K562 (cell line): ENCODE measurements around the gene SNX33. TPM values are rescaled to one million over a fixed set of nuclear protein-coding genes. Genes with fewer than 3 reads are reported as not detected.

ENCODE experiments used
- ATAC-seq: fragments of 200-7000 bp; cut with Tn5 transposase; 3 replicates; pipeline ENCODE4 v1.9.1; 2020; ENCODE audit warnings: moderate library complexity
- BruUV-seq: library from RNA; stranded (reverse); fragments of 400-500 nt; replicated peaks from 2 replicates; lab custom pipeline; 2021; lab: Mats Ljungman, UMichigan
- CTCF ChIA-PET: fragments of 300-600 bp; formaldehyde crosslinking; extraction: SDS; loops from one replicate; lab custom pipeline; 2021; ENCODE audit warnings: low intra/inter-chr PET ratio; lab: Yijun Ruan, JAX
- POLR2A ChIA-PET: fragments of 300-600, 350-650 bp; sonication (Branson Sonifier 250); formaldehyde crosslinking; extraction: SDS; loops from one replicate; lab custom pipeline; 2021; ENCODE audit warnings: antibody characterized with exemption, inconsistent platforms; lab: Yijun Ruan, JAX
- DNase-seq, 4 experiments: peaks; one replicate each; pipeline versions ENCODE4 v3.0.0 to v3.0.0-alpha.2; 2011 to 2018; ENCODE audit warnings: low spot score in 3 of 4, mixed read lengths in 3 of 4; ENCODE audit errors: extremely low read depth in 1 of 4
- FAIRE-seq: peaks from 2 replicates; lab custom pipeline; 2011; peaks lifted over from hg19 to GRCh38; lab: Jason Lieb, UNC
- H2AFZ ChIP-seq: 2 replicates; pipeline ENCODE4 v1.6.0; 2011; ENCODE audit warnings: low read depth, low read length, control low read depth, inconsistent platforms
- H3K27ac ChIP-seq: fragments of 200-600 bp; 3 replicates; pipeline ENCODE4 v1.8.0; 2011; ENCODE audit warnings: low read depth, mild to moderate bottlenecking, control low read depth, inconsistent platforms, low read length, moderate library complexity, mixed read lengths; ENCODE audit errors: extremely low read depth
- H3K27me3 ChIP-seq, 2 experiments: fragments of 300-600 bp in 1 of 2; 2 replicates in 1 of 2; 3 replicates in 1 of 2; pipeline versions ENCODE4 v1.6.0 to v1.8.0; 2011; ENCODE audit warnings: inconsistent platforms in 2 of 2, low read length in 2 of 2, mild to moderate bottlenecking in 1 of 2, mixed read lengths in 1 of 2, moderate library complexity in 1 of 2; ENCODE audit not compliant: control insufficient read depth in 2 of 2, insufficient read depth in 2 of 2
- H3K36me3 ChIP-seq: fragments of 300-600 bp; 3 replicates; pipeline ENCODE4 v1.8.0; 2011; ENCODE audit warnings: mild to moderate bottlenecking, low read length, inconsistent platforms; ENCODE audit not compliant: control insufficient read depth, insufficient read depth
- H3K4me1 ChIP-seq, 2 experiments: fragments of 200-600 bp in 1 of 2; replicated peaks in 1 of 2; 2 replicates in 1 of 2; 3 replicates in 1 of 2; pipeline versions ENCODE4 v1.5.1 to v1.8.0; 2011; ENCODE audit warnings: inconsistent platforms in 2 of 2, low read length in 2 of 2, mild to moderate bottlenecking in 1 of 2, mixed read lengths in 1 of 2, moderate library complexity in 1 of 2; ENCODE audit not compliant: control insufficient read depth in 2 of 2, insufficient read depth in 2 of 2
- H3K4me2 ChIP-seq: 2 replicates; pipeline ENCODE4 v1.6.1; 2011; ENCODE audit warnings: low read length, control low read depth, inconsistent platforms, mixed read lengths; ENCODE audit not compliant: insufficient read depth
- H3K4me3 ChIP-seq: fragments of 200-600 bp; sonication (generic), shearing (Covaris generic); 2 replicates; pipeline ENCODE4 v1.5.1; 2016; ENCODE audit warnings: control low read depth, inconsistent platforms
- H3K79me2 ChIP-seq: fragments of 200-600 bp; 3 replicates; pipeline ENCODE4 v1.8.0; 2011; ENCODE audit warnings: low read length, inconsistent platforms; ENCODE audit not compliant: control insufficient read depth, insufficient read depth
- H3K9ac ChIP-seq, 2 experiments: 2 replicates each; pipeline versions ENCODE4 v1.6.0 to v1.6.1; 2011; ENCODE audit warnings: low read depth in 2 of 2, low read length in 2 of 2, control low read depth in 1 of 2, inconsistent platforms in 1 of 2, mild to moderate bottlenecking in 1 of 2, mixed read lengths in 1 of 2; ENCODE audit not compliant: insufficient read depth in 1 of 2
- H3K9me1 ChIP-seq: one replicate; pipeline ENCODE4 v1.6.0; 2011; ENCODE audit warnings: inconsistent platforms, mild to moderate bottlenecking, low read length, moderate library complexity; ENCODE audit not compliant: control insufficient read depth, insufficient read depth
- H3K9me3 ChIP-seq: replicated peaks from 2 replicates; pipeline ENCODE4 v1.5.1; 2011; ENCODE audit warnings: low read depth, low read length, inconsistent platforms; ENCODE audit not compliant: control insufficient read depth, insufficient read depth
- H4K20me1 ChIP-seq: replicated peaks from 2 replicates; pipeline ENCODE4 v1.6.1; 2011; ENCODE audit warnings: low read length, inconsistent platforms, mixed read lengths; ENCODE audit not compliant: control insufficient read depth, insufficient read depth
- HMBOX1 ChIP-seq: sonication (generic); IDR thresholded peaks from 2 replicates; pipeline ENCODE4 v1.6.1; 2016
- PURB ChIP-seq: sonication (generic); formaldehyde crosslinking; IDR thresholded peaks from 2 replicates; pipeline ENCODE4 v1.9.0; 2021; ENCODE audit warnings: low read depth, mild to moderate bottlenecking, missing genetic modification reagents
- ZNF717 ChIP-seq: fragments of 250-450 bp; sonication (Bioruptor Pico); IDR thresholded peaks from 2 replicates; pipeline ENCODE4 v1.5.0; 2021
- WGBS: fragments of 100-300 bp; shearing (Covaris generic); methylation state at CpG from one replicate; pipeline ENCODE4 v1.1.6; 2016; ENCODE audit warnings: low coverage, mixed read lengths; ENCODE audit not compliant: insufficient coverage; ENCODE audit errors: missing lambda C conversion rate; 5-methylcytosine and 5-hydroxymethylcytosine counted together
- in situ Hi-C: fragments of 300-500 bp; cut with MboI; formaldehyde crosslinking; loops from 4 replicates; pipeline ENCODE4 v1.15.0; 2018; ENCODE audit warnings: inconsistent platforms, mixed read lengths
- intact Hi-C: fragments of 100-400 bp; cut with micrococcal nuclease; formaldehyde crosslinking; loops from 2 replicates; pipeline ENCODE4 v1.14.2; 2022
- polyA plus RNA-seq, 8 experiments: library from polyadenylated mRNA; depleted of rRNA in 4 of 8; stranded (reverse) in 5 of 8; unstranded in 3 of 8; fragments of >200 nt; fragmentation: Nextera tagmentation in 2 of 8; fragmentation: Illumina TruSeq in 1 of 8; extraction: Ambion mirVana in 2 of 8; extraction: Trizol in 1 of 8; gene quantifications; 2 replicates each; pipeline versions ENCODE4 v1.2.1 to v1.2.3, GENCODE V29; 2011 to 2014; ENCODE audit warnings: inconsistent platforms in 1 of 8, missing spikeins in 1 of 8
- total RNA-seq, 7 experiments: library from RNA; depleted of rRNA in 6 of 7; stranded (reverse); fragments of >200 nt in 6 of 7; fragmentation: Illumina TruSeq in 2 of 7; extraction: Trizol in 2 of 7; gene quantifications; 2 replicates each; pipeline versions ENCODE4 v1.2.1 to v1.2.3, GENCODE V29; 2011 to 2021; ENCODE audit warnings: low replicate concordance in 1 of 7

SNX33 gene
- total and polyA plus RNA-seq, 9 of the 15 experiments (the other 6 are each of a cell fraction or from before 2014, with no cell fraction given), result 1.4 to 14.1 (median 8.2) TPM

- Histone ChIP-seq H3K79me2 (peaks cover 4% of the 10 kb centered on the region; the same call in 1 of the 3 replicates), H3K27me3 (no peaks in the 10 kb centered on the region), H2AFZ (no peak overlapping the region), H3K9me3 (no peaks in the 10 kb centered on the region), H3K36me3 (peaks cover 28% of the 10 kb centered on the region; the same call in 2 of the 3 replicates), H4K20me1 (0 out of 2 replicates have a peak, but pooled peaks cover 7% of the 10 kb centered on the region), H3K27ac (no peak overlapping the region), H3K4me1 (peaks cover 0 to 19% of the 10 kb centered on the region in 2 experiments; a peak in 2 of 5 replicates), H3K9me1 (no peaks in the 10 kb centered on the region), H3K4me2 (no peak overlapping the region), H3K9ac (no peak overlapping the region), H3K4me3 (no peak overlapping the region)
- no TSS peak for BruUV-seq
- intact Hi-C loops (no loop called here), in situ Hi-C loops (no loop called here)
- ChIA-PET CTCF (no interaction called here), POLR2A (interaction anchor here (0.6 to 1.4 kb wide), 2 partner anchors 9 to 423 kb away, joined by 3 read pairs; no protein-coding TSS in a partner anchor)
- TF ChIP-seq HMBOX1 (no peak), ZNF717 (CRISPR knock-in tag) (no peak), PURB (CRISPR knock-in tag) (no peak)
- FAIRE-seq, result no peak
- ATAC-seq, result no peak
- 71% methylated on average over 9 of the region's 9 CpGs for WGBS
- DNase-seq, result no peak
These were observed 11.5 kb downstream of the SNX33 start for GRCh38 chr15:75659141-75659771.
